ENCODE measurements around the gene UBA7.

DNA sequence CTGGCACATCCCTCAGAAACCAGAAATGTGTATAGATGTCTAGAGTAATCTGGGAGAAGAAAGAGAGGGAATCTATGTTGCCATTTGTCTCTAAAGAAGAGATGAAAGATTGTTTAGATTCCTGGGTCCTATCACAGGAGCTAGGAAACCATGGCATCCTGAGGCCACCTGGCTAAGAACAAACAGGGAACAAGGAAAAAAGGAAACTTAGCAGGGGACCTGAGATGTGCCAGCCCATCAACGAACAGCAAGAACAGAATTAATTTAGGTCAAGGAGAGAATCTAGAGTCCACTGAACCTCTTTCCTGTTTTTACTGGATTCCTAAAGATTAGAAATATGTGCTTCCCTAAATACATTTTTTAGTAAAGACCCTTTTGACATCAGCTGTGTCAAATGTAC is 57.7 kb downstream of the UBA7 start:
- TF ChIP-seq YY1 (IDR thresholded peaks at IDR 0.05; ENCODE audit: low read depth) (no peak), POLR2AphosphoS5 (IDR thresholded peaks at IDR 0.05; ENCODE audit: low read depth, low read length) (no peak), JUND (IDR thresholded peaks at IDR 0.05) (no peak), SIN3A (IDR thresholded peaks at IDR 0.05; ENCODE audit: borderline replicate concordance, low read depth, low read length) (no peak), FOXJ3 (CRISPR knock-in tag; IDR thresholded peaks at IDR 0.05) (no peak), NFIC (IDR thresholded peaks at IDR 0.05; ENCODE audit: borderline replicate concordance) (no peak), EP300 (IDR thresholded peaks at IDR 0.05; ENCODE audit: borderline replicate concordance in 1 of 2, low read depth in 1 of 2, low read length in 1 of 2) (no peak), GATA2 (CRISPR knock-in tag; IDR thresholded peaks at IDR 0.05) (no peak)
- TF ChIP-seq, protein P1, sequence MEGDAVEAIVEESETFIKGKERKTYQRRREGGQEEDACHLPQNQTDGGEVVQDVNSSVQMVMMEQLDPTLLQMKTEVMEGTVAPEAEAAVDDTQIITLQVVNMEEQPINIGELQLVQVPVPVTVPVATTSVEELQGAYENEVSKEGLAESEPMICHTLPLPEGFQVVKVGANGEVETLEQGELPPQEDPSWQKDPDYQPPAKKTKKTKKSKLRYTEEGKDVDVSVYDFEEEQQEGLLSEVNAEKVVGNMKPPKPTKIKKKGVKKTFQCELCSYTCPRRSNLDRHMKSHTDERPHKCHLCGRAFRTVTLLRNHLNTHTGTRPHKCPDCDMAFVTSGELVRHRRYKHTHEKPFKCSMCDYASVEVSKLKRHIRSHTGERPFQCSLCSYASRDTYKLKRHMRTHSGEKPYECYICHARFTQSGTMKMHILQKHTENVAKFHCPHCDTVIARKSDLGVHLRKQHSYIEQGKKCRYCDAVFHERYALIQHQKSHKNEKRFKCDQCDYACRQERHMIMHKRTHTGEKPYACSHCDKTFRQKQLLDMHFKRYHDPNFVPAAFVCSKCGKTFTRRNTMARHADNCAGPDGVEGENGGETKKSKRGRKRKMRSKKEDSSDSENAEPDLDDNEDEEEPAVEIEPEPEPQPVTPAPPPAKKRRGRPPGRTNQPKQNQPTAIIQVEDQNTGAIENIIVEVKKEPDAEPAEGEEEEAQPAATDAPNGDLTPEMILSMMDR (IDR thresholded peaks at IDR 0.05), result no peak
- TF ChIP-seq, protein P2, sequence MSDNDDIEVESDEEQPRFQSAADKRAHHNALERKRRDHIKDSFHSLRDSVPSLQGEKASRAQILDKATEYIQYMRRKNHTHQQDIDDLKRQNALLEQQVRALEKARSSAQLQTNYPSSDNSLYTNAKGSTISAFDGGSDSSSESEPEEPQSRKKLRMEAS (IDR thresholded peaks at IDR 0.05; ENCODE audit: low read depth), result no peak
- TF ChIP-seq, protein P3, sequence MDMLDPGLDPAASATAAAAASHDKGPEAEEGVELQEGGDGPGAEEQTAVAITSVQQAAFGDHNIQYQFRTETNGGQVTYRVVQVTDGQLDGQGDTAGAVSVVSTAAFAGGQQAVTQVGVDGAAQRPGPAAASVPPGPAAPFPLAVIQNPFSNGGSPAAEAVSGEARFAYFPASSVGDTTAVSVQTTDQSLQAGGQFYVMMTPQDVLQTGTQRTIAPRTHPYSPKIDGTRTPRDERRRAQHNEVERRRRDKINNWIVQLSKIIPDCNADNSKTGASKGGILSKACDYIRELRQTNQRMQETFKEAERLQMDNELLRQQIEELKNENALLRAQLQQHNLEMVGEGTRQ (IDR thresholded peaks at IDR 0.05; ENCODE audit: borderline replicate concordance, low read depth, low read length), result no peak
- TF ChIP-seq, protein P4, sequence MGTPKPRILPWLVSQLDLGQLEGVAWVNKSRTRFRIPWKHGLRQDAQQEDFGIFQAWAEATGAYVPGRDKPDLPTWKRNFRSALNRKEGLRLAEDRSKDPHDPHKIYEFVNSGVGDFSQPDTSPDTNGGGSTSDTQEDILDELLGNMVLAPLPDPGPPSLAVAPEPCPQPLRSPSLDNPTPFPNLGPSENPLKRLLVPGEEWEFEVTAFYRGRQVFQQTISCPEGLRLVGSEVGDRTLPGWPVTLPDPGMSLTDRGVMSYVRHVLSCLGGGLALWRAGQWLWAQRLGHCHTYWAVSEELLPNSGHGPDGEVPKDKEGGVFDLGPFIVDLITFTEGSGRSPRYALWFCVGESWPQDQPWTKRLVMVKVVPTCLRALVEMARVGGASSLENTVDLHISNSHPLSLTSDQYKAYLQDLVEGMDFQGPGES (IDR thresholded peaks at IDR 0.05; ENCODE audit: low read depth, low read length), result no peak

Data from SK-N-SH (cell line).